H9 (cell line): ENCODE results near the gene PRSS56. TPM values are rescaled to one million over a fixed set of nuclear protein-coding genes. Genes with fewer than 3 reads are reported as not detected.

Experiments
- DNase-seq: peaks from one replicate; pipeline ENCODE4 v3.0.0-alpha.2; 2017
- H2AFZ ChIP-seq: one replicate; pipeline ENCODE4 v1.6.1; 2013; ENCODE audit warnings: mild to moderate bottlenecking, low read length, control low read depth, moderate library complexity
- H2AK5ac ChIP-seq: 2 replicates; pipeline ENCODE4 v1.6.1; 2013; ENCODE audit warnings: low read length, control low read depth, mixed read lengths; ENCODE audit not compliant: insufficient read length
- H2BK120ac ChIP-seq: one replicate; pipeline ENCODE4 v1.6.1; 2013; ENCODE audit warnings: low read depth, mild to moderate bottlenecking, low read length, control low read depth, inconsistent platforms; ENCODE audit not compliant: poor library complexity, severe bottlenecking
- H2BK12ac ChIP-seq: 2 replicates; pipeline ENCODE4 v1.6.1; 2013; ENCODE audit warnings: low read length, control low read depth, mixed read lengths, low read depth; ENCODE audit not compliant: insufficient read length
- H2BK15ac ChIP-seq: 2 replicates; pipeline ENCODE4 v1.6.1; 2013; ENCODE audit warnings: low read depth, low read length, control low read depth
- H2BK20ac ChIP-seq: one replicate; pipeline ENCODE4 v1.6.1; 2013; ENCODE audit warnings: low read depth, mild to moderate bottlenecking, low read length, control low read depth, inconsistent platforms; ENCODE audit not compliant: poor library complexity, severe bottlenecking
- H2BK5ac ChIP-seq: 2 replicates; pipeline ENCODE4 v1.6.1; 2013; ENCODE audit warnings: low read length, control low read depth, mixed read lengths; ENCODE audit not compliant: insufficient read length
- H3K14ac ChIP-seq: 2 replicates; pipeline ENCODE4 v1.6.1; 2013; ENCODE audit warnings: low read length, control low read depth; ENCODE audit not compliant: insufficient read depth
- H3K18ac ChIP-seq: 2 replicates; pipeline ENCODE4 v1.6.1; 2013; ENCODE audit warnings: low read depth, mild to moderate bottlenecking, mixed read lengths, low read length, control low read depth; ENCODE audit not compliant: insufficient read length
- H3K23ac ChIP-seq: 2 replicates; pipeline ENCODE4 v1.6.1; 2013; ENCODE audit warnings: low read length, control low read depth, mixed read lengths, low read depth; ENCODE audit not compliant: insufficient read length
- H3K23me2 ChIP-seq: 2 replicates; pipeline ENCODE4 v1.6.1; 2013; ENCODE audit warnings: low read depth, mild to moderate bottlenecking, mixed read lengths, low read length, control low read depth; ENCODE audit not compliant: insufficient read length, poor library complexity, severe bottlenecking
- H3K27ac ChIP-seq: 2 replicates; pipeline ENCODE4 v1.5.1; 2013; ENCODE audit warnings: low read length, control low read depth, mixed read lengths, low read depth; ENCODE audit not compliant: insufficient read length
- H3K27me3 ChIP-seq: 2 replicates; pipeline ENCODE4 v1.6.1; 2013; ENCODE audit warnings: low read length, control low read depth, inconsistent platforms; ENCODE audit not compliant: insufficient read depth
- H3K4ac ChIP-seq: 2 replicates; pipeline ENCODE4 v1.6.1; 2013; ENCODE audit warnings: low read depth, mild to moderate bottlenecking, control low read depth, inconsistent platforms, low read length, moderate library complexity
- H3K4me1 ChIP-seq: 2 replicates; pipeline ENCODE4 v1.6.1; 2013; ENCODE audit warnings: low read length, control low read depth, inconsistent platforms; ENCODE audit not compliant: insufficient read depth
- H3K4me2 ChIP-seq: 2 replicates; pipeline ENCODE4 v1.6.1; 2013; ENCODE audit warnings: low read length, control low read depth, mixed read lengths; ENCODE audit not compliant: insufficient read length, insufficient read depth
- H3K56ac ChIP-seq: 2 replicates; pipeline ENCODE4 v1.6.1; 2013; ENCODE audit warnings: low read depth, mild to moderate bottlenecking, mixed read lengths, low read length, control low read depth; ENCODE audit not compliant: insufficient read length
- H3K79me1 ChIP-seq: 2 replicates; pipeline ENCODE4 v1.6.1; 2013; ENCODE audit warnings: low read depth, mild to moderate bottlenecking, moderate library complexity, low read length, control low read depth, inconsistent platforms; ENCODE audit not compliant: insufficient read depth, poor library complexity, severe bottlenecking
- H3K79me2 ChIP-seq: 2 replicates; pipeline ENCODE4 v1.6.1; 2013; ENCODE audit warnings: low read length, control low read depth, inconsistent platforms; ENCODE audit not compliant: insufficient read depth
- H3K9ac ChIP-seq: 2 replicates; pipeline ENCODE4 v1.6.1; 2013; ENCODE audit warnings: low read length, control low read depth, mixed read lengths; ENCODE audit not compliant: insufficient read length; ENCODE audit errors: extremely low read depth
- H3K9me3 ChIP-seq: one replicate; pipeline ENCODE4 v1.6.1; 2013; ENCODE audit warnings: low read depth, low read length, inconsistent platforms; ENCODE audit not compliant: control insufficient read depth
- H3T11ph ChIP-seq: one replicate; pipeline ENCODE4 v1.6.1; 2013; ENCODE audit warnings: mild to moderate bottlenecking, low read length, control low read depth, inconsistent platforms
- H4K20me1 ChIP-seq: one replicate; pipeline ENCODE4 v1.6.1; 2013; ENCODE audit not compliant: control insufficient read depth, insufficient read length, insufficient read depth
- H4K5ac ChIP-seq: 2 replicates; pipeline ENCODE4 v1.6.1; 2013; ENCODE audit warnings: low read depth, mild to moderate bottlenecking, mixed read lengths, low read length, control low read depth; ENCODE audit not compliant: insufficient read length
- H4K8ac ChIP-seq: replicated peaks from 2 replicates; pipeline ENCODE4 v1.6.1; 2013; ENCODE audit warnings: low read length, control low read depth, mixed read lengths, low read depth; ENCODE audit not compliant: insufficient read length
- H4K91ac ChIP-seq: 2 replicates; pipeline ENCODE4 v1.6.1; 2013; ENCODE audit warnings: low read depth, mild to moderate bottlenecking, moderate library complexity, mixed read lengths, low read length, control low read depth; ENCODE audit not compliant: insufficient read length
- H3K27ac Mint-ChIP-seq, 3 experiments: 2 replicates in 2 of 3; 3 replicates in 1 of 3; pipeline ENCODE4 v1.8.0; 2020 to 2021; ENCODE audit warnings: mixed read lengths in 3 of 3, mild to moderate bottlenecking in 1 of 3, moderate library complexity in 1 of 3
- H3K27me3 Mint-ChIP-seq: 2 replicates; pipeline ENCODE4 v1.8.0; 2021; ENCODE audit warnings: low read depth, mild to moderate bottlenecking, moderate library complexity, mixed read lengths
- H3K36me3 Mint-ChIP-seq, 3 experiments: 2 replicates in 2 of 3; 3 replicates in 1 of 3; pipeline ENCODE4 v1.8.0; 2020 to 2021; ENCODE audit warnings: low read depth in 3 of 3, mixed read lengths in 3 of 3; ENCODE audit not compliant: insufficient read depth in 1 of 3
- H3K4me1 Mint-ChIP-seq, 2 experiments: 2 replicates each; pipeline ENCODE4 v1.8.0; 2020; ENCODE audit warnings: mixed read lengths in 2 of 2
- H3K4me3 Mint-ChIP-seq, 2 experiments: 2 replicates in 1 of 2; 3 replicates in 1 of 2; pipeline ENCODE4 v1.8.0; 2020 to 2021; ENCODE audit warnings: mild to moderate bottlenecking in 2 of 2, mixed read lengths in 2 of 2, moderate library complexity in 1 of 2
- H3K9me3 Mint-ChIP-seq, 2 experiments: 2 replicates in 1 of 2; 3 replicates in 1 of 2; pipeline ENCODE4 v1.8.0; 2020; ENCODE audit warnings: mild to moderate bottlenecking in 2 of 2, mixed read lengths in 2 of 2, moderate library complexity in 1 of 2
- CTCF ChIP-seq: fragments of 200-600 bp; sonication (generic); conservative IDR thresholded peaks from 3 replicates; pipeline ENCODE4 v1.8.0; 2021; ENCODE audit warnings: antibody characterized with exemption, mild to moderate bottlenecking
- WGBS: extraction: QIAGEN DNeasy Blood & Tissue Kit; methylation state at CpG from one replicate; pipeline ENCODE4 v1.1.7; 2013; ENCODE audit warnings: missing lambda C conversion rate, low lambda C conversion rate, mixed read lengths; ENCODE audit not compliant: insufficient read length; ENCODE audit errors: extremely low coverage; 5-methylcytosine and 5-hydroxymethylcytosine counted together
- total RNA-seq: library from RNA; stranded (reverse); gene quantifications from 2 replicates; pipeline ENCODE4 v1.2.1, GENCODE V29; 2021

The PRSS56 gene
- total RNA-seq, 1 experiment from 2014 or later = not detected

GRCh38 chr2:232550354-232551249 is 30.4 kb downstream of the PRSS56 start, which contains the start of the genes EIF4E2 and TIGD1:
EIF4E2 (plus strand) TSS chr2:232550689; CDS start chr2:232550725, 36 bp downstream.
TIGD1 (minus strand) TSS chr2:232550557; CDS start chr2:232549882, 675 bp downstream.
- no peaks in the 10 kb centered on the region for H3K27me3 Mint-ChIP-seq
- peak; percentile 45 for TF ChIP-seq CTCF
- Histone ChIP-seq H4K5ac (peak within 1 kb of the TSS; percentile 59), H3K4ac (no peak within 1 kb of the TSS), H3K23me2 (peaks cover 9% of the 10 kb centered on the region), H2BK12ac (no peak within 1 kb of the TSS), H3K14ac (peak within 1 kb of the TSS; percentile 97), H3K23ac (no peak within 1 kb of the TSS), H2AK5ac (no peak within 1 kb of the TSS), H3K9me3 (no peaks in the 10 kb centered on the region), H4K20me1 (no peaks in the 10 kb centered on the region), H2AFZ (no peak within 1 kb of the TSS), H3T11ph (no peak within 1 kb of the TSS), H2BK20ac (no peak within 1 kb of the TSS), H3K79me1 (peaks cover 6% of the 10 kb centered on the region), H3K27ac (peak within 1 kb of the TSS; percentile 21), H4K91ac (no peak within 1 kb of the TSS), H3K4me2 (peak within 1 kb of the TSS; percentile 94), H2BK120ac (peak within 1 kb of the TSS; percentile 63), H3K18ac (peak within 1 kb of the TSS; percentile 83), H4K8ac (no peak within 1 kb of the TSS), H2BK15ac (no peak within 1 kb of the TSS; the same call in 1 of the 2 replicates), H2BK5ac (peak within 1 kb of the TSS; percentile 4), H3K4me1 (no peaks in the 10 kb centered on the region; the same call in 1 of the 2 replicates), H3K27me3 (no peaks in the 10 kb centered on the region), H3K79me2 (peaks cover 12% of the 10 kb centered on the region; the same call in 1 of the 2 replicates), H3K9ac (peak within 1 kb of the TSS; percentile 94), H3K56ac (no peak within 1 kb of the TSS)
- peaks cover 12 to 16% of the 10 kb centered on the region in 2 experiments for H3K4me1 Mint-ChIP-seq
- H3K27ac Mint-ChIP-seq = peak within 1 kb of the TSS; percentile 97 to 99 (median 98)
- DNase-seq = peak; percentile 93
- peaks cover 33 to 49% (median 34%) of the 10 kb centered on the region in 3 experiments for H3K36me3 Mint-ChIP-seq
- H3K4me3 Mint-ChIP-seq = peak within 1 kb of the TSS; percentile 95 to 99
- H3K9me3 Mint-ChIP-seq = peaks cover 17 to 18% of the 10 kb centered on the region in 2 experiments
- no CpG with 5 or more reads among the region's 81 CpGs for WGBS
